ENCODE results near the gene CUL4A.

- TF ChIP-seq ZNF274 (IDR thresholded peaks at IDR 0.05; ENCODE audit: low read depth, low read length) (no peak), YY1 (IDR thresholded peaks at IDR 0.05; ENCODE audit: insufficient read depth, insufficient read length) (no peak), SUZ12 (IDR thresholded peaks at IDR 0.05; ENCODE audit: extremely low read depth, insufficient read depth, insufficient read length) (no peak)
Measured at GRCh38 chr13:113202912-113203311, 6.5 kb upstream of the CUL4A start.

Data from NT2/D1 (cell line).